Stimulated activated memory B cell treated with anti-CD40 and anti-IgM and Interleukin-4, amounts not matched to agents 10 μg/mL and 1 μg/mL and 100 μg/mL, for 72 hours (primary cell): ENCODE measurements around the gene MFSD2A.
A peak's percentile ranks its signal among the peaks of the same experiment; 100 is the strongest.
"Not testable (repeated sequence)": the region's sequence is repeated elsewhere in the genome, so short reads cannot be mapped to it uniquely, and the experiment has no call there.

Experiments used
- ATAC-seq: fragments of 150-1000 bp; cut with Tn5 transposase; 2 replicates; pipeline ENCODE4 v1.10.0; 2021
- H3K27ac Mint-ChIP-seq: one replicate; pipeline ENCODE4 v1.8.0; 2022; ENCODE audit warnings: mild to moderate bottlenecking, mixed read lengths
- H3K27me3 Mint-ChIP-seq: one replicate; pipeline ENCODE4 v1.8.0; 2022; ENCODE audit warnings: mixed read lengths
- H3K36me3 Mint-ChIP-seq: one replicate; pipeline ENCODE4 v1.8.0; 2022; ENCODE audit warnings: mixed read lengths
- H3K4me1 Mint-ChIP-seq: one replicate; pipeline ENCODE4 v1.8.0; 2022; ENCODE audit warnings: mixed read lengths
- H3K4me3 Mint-ChIP-seq: one replicate; pipeline ENCODE4 v1.8.0; 2022; ENCODE audit warnings: mild to moderate bottlenecking, moderate library complexity, mixed read lengths
- H3K9me3 Mint-ChIP-seq: one replicate; pipeline ENCODE4 v1.8.0; 2022; ENCODE audit warnings: mixed read lengths

The MFSD2A gene

DNA sequence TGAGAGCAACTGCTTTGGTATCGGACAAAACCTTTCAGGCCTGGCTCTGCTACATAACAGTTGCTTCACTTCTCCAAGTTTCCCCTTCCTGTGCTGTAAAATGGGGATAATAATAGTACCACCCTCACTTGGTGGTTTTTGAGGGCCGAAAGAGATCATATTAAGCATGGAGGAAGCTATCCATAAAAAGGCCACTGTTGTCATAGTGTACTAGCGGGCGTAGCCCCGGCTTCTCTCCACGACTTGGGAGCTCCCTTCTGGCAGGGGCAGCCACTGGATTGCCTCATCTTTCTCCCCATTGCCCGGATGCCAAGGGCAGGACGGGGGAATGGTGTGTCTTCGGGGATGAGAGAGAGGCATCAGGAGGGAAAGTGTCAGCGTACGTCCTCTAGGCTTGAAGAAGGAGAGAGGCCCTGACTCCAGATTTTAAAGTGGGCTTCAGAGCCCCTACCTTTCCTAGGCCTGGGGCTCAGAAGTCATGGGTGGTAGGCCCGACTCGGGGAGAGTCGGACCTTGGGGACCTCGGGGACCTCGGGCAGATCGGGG, 548 bp upstream of the MFSD2A start:
- Mint-ChIP-seq H3K9me3 (no peaks in the 10 kb centered on the region), H3K27me3 (no peaks in the 10 kb centered on the region), H3K36me3 (peaks cover 24% of the 10 kb centered on the region), H3K27ac (peak overlapping the region; percentile 86), H3K4me1 (peaks cover 51% of the 10 kb centered on the region), H3K4me3 (peak overlapping the region; percentile 88)
- no peak for ATAC-seq

- peak; percentile 74 for ATAC-seq
- peak overlapping the region; percentile 86 for H3K27ac Mint-ChIP-seq
- no peaks in the 10 kb centered on the region for H3K9me3 Mint-ChIP-seq
- peak overlapping the region; percentile 88 for H3K4me3 Mint-ChIP-seq
- peaks cover 66% of the 10 kb centered on the region for H3K4me1 Mint-ChIP-seq
- H3K36me3 Mint-ChIP-seq, result peaks cover 28% of the 10 kb centered on the region
- no peaks in the 10 kb centered on the region for H3K27me3 Mint-ChIP-seq
Measured at GRCh38 chr1:39955547-39956539, 898 bp downstream of the MFSD2A start.

- H3K36me3 Mint-ChIP-seq, result peaks cover 36% of the 10 kb centered on the region
- H3K4me1 Mint-ChIP-seq, result peaks cover 82% of the 10 kb centered on the region
- H3K4me3 Mint-ChIP-seq, result peak overlapping the region; percentile 21
- no peak overlapping the region for H3K27ac Mint-ChIP-seq
- no peaks in the 10 kb centered on the region for H3K9me3 Mint-ChIP-seq
- no peaks in the 10 kb centered on the region for H3K27me3 Mint-ChIP-seq
- no peak for ATAC-seq
Measured at GRCh38 chr1:39957299-39958015, 2.5 kb downstream of the MFSD2A start.

DNA sequence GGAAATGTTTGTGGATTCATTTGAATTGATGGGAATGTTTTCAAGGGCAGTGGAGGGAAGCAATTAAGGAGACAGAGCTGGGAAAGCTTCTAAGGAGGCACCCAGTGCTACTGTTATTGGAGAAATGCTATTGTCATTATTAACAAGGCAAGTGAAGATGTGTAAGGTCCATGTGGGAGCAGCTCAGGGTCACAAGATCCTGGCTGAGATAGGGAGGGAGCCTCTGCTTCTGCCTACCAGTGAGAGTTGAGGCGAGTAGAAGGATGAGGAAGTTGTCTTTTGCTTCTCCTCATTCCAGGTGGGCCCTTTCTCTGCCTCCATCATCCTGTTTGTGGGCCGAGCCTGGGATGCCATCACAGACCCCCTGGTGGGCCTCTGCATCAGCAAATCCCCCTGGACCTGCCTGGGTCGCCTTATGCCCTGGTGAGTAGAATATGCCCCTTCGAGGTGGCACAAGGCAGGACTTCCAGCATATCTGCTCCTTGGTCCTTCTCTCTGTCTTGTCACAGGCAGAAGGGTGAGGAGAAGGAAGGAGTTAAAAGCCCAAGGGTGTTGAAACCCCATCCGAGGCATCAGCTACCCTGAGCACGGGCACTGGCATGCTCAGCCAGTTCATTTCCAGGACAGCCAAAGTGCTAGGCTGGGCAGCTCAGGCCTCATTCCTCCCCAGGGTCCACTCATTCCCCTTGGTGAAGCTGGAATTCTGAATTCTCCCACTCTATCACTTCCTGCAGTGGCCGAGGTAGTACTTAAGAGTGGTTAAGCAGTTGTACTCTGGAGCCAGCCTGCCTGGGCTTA, 3.7 kb downstream of the MFSD2A start:
- no peaks in the 10 kb centered on the region for H3K9me3 Mint-ChIP-seq
- H3K27me3 Mint-ChIP-seq, result no peaks in the 10 kb centered on the region
- peaks cover 77% of the 10 kb centered on the region for H3K4me1 Mint-ChIP-seq
- H3K27ac Mint-ChIP-seq, result peak overlapping the region; percentile 82
- no peak for ATAC-seq
- H3K36me3 Mint-ChIP-seq, result peaks cover 45% of the 10 kb centered on the region
- H3K4me3 Mint-ChIP-seq, result no peak overlapping the region

DNA sequence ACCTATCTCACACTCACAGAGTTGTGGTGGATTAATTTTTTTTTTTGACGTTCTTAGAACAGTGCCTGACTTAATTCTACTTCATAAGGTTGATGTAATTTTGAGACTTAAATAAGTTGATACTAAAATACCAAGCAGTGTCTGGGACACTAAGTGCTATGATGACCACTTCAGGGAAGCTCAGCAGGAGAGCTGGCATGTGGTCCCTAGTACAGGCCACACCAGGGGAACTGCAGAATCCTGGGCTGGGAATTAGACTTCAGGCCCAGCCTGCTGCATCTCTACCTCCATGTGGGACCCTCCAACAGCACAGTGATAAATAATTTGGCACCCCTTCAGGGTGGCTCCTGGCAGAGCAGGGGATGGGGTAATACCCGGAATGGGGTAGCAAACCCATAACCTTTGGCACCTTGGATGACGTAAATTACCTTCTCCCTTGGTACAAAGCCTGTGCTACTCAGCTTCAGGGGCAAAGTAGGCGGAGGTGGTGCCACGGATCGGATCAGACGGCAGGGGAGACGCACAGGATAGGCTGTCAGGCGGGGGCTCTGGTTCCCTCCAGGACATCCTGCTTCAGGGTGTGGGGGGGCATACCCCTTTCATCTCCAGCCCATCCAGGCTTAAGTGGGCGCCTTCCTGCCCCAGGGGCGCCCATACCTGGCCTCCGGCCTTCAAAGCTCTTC, 4.8 kb downstream of the MFSD2A start:
- H3K4me1 Mint-ChIP-seq, result peaks cover 74% of the 10 kb centered on the region
- no peak for ATAC-seq
- H3K4me3 Mint-ChIP-seq, result no peak overlapping the region
- H3K27ac Mint-ChIP-seq, result peak overlapping the region; percentile 82
- peaks cover 57% of the 10 kb centered on the region for H3K36me3 Mint-ChIP-seq
- H3K9me3 Mint-ChIP-seq, result no peaks in the 10 kb centered on the region
- no peaks in the 10 kb centered on the region for H3K27me3 Mint-ChIP-seq

GRCh38 chr1:39960431-39960958, 5.5 kb downstream of the MFSD2A start:
- H3K27ac Mint-ChIP-seq, result peak overlapping the region; percentile 82
- H3K4me3 Mint-ChIP-seq, result peak overlapping the region; percentile 57
- ATAC-seq, result peak; percentile 92
- H3K27me3 Mint-ChIP-seq, result no peaks in the 10 kb centered on the region
- peaks cover 64% of the 10 kb centered on the region for H3K36me3 Mint-ChIP-seq
- H3K4me1 Mint-ChIP-seq, result peaks cover 80% of the 10 kb centered on the region
- no peaks in the 10 kb centered on the region for H3K9me3 Mint-ChIP-seq

DNA sequence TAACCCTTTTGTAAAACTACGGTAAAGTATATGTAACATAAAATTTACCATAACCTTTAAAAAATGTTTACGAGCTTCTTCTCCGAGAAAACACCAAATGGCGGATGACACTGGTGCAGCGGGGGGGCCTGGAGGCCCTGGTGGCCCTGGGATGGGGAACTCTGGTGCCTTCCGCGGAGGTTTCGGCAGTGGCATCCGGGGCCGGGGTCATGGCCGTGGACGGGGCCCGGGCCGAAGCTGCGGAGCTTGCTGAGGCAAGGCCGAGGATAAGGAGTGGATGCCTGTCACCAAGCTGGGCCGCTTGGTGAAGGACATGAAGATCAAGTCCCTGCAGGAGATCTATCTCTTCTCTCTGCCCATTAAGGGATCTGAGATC, 7.5 kb downstream of the MFSD2A start:
- no peak for ATAC-seq
- H3K4me1 Mint-ChIP-seq, result peaks cover 69% of the 10 kb centered on the region
- peaks cover 73% of the 10 kb centered on the region for H3K36me3 Mint-ChIP-seq
- H3K9me3 Mint-ChIP-seq, result no peaks in the 10 kb centered on the region
- H3K27me3 Mint-ChIP-seq, result no peaks in the 10 kb centered on the region
- peak overlapping the region; percentile 82 for H3K27ac Mint-ChIP-seq
- H3K4me3 Mint-ChIP-seq, result no peak overlapping the region

- not testable (repeated sequence) for H3K27ac Mint-ChIP-seq, ATAC-seq
- H3K36me3 Mint-ChIP-seq, result peaks cover 72% of the 10 kb centered on the region
Measured at GRCh38 chr1:39962964-39963363, 8.0 kb downstream of the MFSD2A start.

GRCh38 chr1:39964552-39964951, 9.6 kb downstream of the MFSD2A start:
- Mint-ChIP-seq H3K4me3 (no peak overlapping the region), H3K4me1 (peaks cover 53% of the 10 kb centered on the region), H3K27me3 (no peaks in the 10 kb centered on the region), H3K9me3 (no peaks in the 10 kb centered on the region), H3K27ac (peak overlapping the region; percentile 63), H3K36me3 (peaks cover 77% of the 10 kb centered on the region)
- ATAC-seq, result no peak

More at GRCh38 chr1:39962964-39963363, 8.0 kb downstream of the MFSD2A start:
- not testable (repeated sequence) for H3K9me3 Mint-ChIP-seq, H3K27me3 Mint-ChIP-seq, H3K4me3 Mint-ChIP-seq
- peaks cover 64% of the 10 kb centered on the region for H3K4me1 Mint-ChIP-seq

GRCh38 chr1:39965044-39965443, 10.1 kb downstream of the MFSD2A start:
- no peak for ATAC-seq
- peaks cover 49% of the 10 kb centered on the region for H3K4me1 Mint-ChIP-seq

GRCh38 chr1:39969048-39969447, 14.1 kb downstream of the MFSD2A start:
- Mint-ChIP-seq H3K27me3 (no peaks in the 10 kb centered on the region), H3K9me3 (no peaks in the 10 kb centered on the region), H3K36me3 (peaks cover 70% of the 10 kb centered on the region), H3K4me3 (no peak overlapping the region), H3K4me1 (peaks cover 39% of the 10 kb centered on the region), H3K27ac (no peak overlapping the region)
- ATAC-seq, result no peak

More at GRCh38 chr1:39965044-39965443, 10.1 kb downstream of the MFSD2A start:
- Mint-ChIP-seq H3K27me3 (no peaks in the 10 kb centered on the region), H3K27ac (peak overlapping the region; percentile 63), H3K4me3 (no peak overlapping the region), H3K36me3 (peaks cover 75% of the 10 kb centered on the region), H3K9me3 (no peaks in the 10 kb centered on the region)

GRCh38 chr1:39969531-39970270, 14.8 kb downstream of the MFSD2A start:
- Mint-ChIP-seq H3K36me3 (peaks cover 63% of the 10 kb centered on the region), H3K4me1 (peaks cover 33% of the 10 kb centered on the region), H3K9me3 (no peaks in the 10 kb centered on the region), H3K27me3 (no peaks in the 10 kb centered on the region), H3K27ac (no peak overlapping the region), H3K4me3 (no peak overlapping the region)
- no peak for ATAC-seq

GRCh38 chr1:39970274-39970673, 15.3 kb downstream of the MFSD2A start:
- no peak overlapping the region for H3K27ac Mint-ChIP-seq
- H3K27me3 Mint-ChIP-seq, result no peaks in the 10 kb centered on the region
- H3K4me3 Mint-ChIP-seq, result no peak overlapping the region
- peaks cover 28% of the 10 kb centered on the region for H3K4me1 Mint-ChIP-seq
- peaks cover 58% of the 10 kb centered on the region for H3K36me3 Mint-ChIP-seq
- no peak for ATAC-seq
- H3K9me3 Mint-ChIP-seq, result no peaks in the 10 kb centered on the region
